ENCODE measurements around the gene CCR9.

- TF ChIP-seq CTCF (IDR thresholded peaks at IDR 0.05; ENCODE audit: insufficient read depth, low read length, poor library complexity, severe bottlenecking) (no peak), EZH2phosphoT487 (conservative IDR thresholded peaks at IDR 0.05; ENCODE audit: low read length) (no peak)
Measured at GRCh38 chr3:45864760-45865519, 21.4 kb upstream of the CCR9 start.
